H9 (cell line): ENCODE measurements around the gene CTAGE1. TPM values are rescaled to one million over a fixed set of nuclear protein-coding genes. Genes with fewer than 3 reads are reported as not detected.
A peak's percentile ranks its signal among the peaks of the same experiment; 100 is the strongest.

Experiments used
- DNase-seq: peaks from one replicate; pipeline ENCODE4 v3.0.0-alpha.2; 2017
- H2AFZ ChIP-seq: one replicate; pipeline ENCODE4 v1.6.1; 2013; ENCODE audit warnings: mild to moderate bottlenecking, low read length, control low read depth, moderate library complexity
- H2AK5ac ChIP-seq: 2 replicates; pipeline ENCODE4 v1.6.1; 2013; ENCODE audit warnings: low read length, control low read depth, mixed read lengths; ENCODE audit not compliant: insufficient read length
- H2BK120ac ChIP-seq: one replicate; pipeline ENCODE4 v1.6.1; 2013; ENCODE audit warnings: low read depth, mild to moderate bottlenecking, low read length, control low read depth, inconsistent platforms; ENCODE audit not compliant: poor library complexity, severe bottlenecking
- H2BK12ac ChIP-seq: 2 replicates; pipeline ENCODE4 v1.6.1; 2013; ENCODE audit warnings: low read length, control low read depth, mixed read lengths, low read depth; ENCODE audit not compliant: insufficient read length
- H2BK15ac ChIP-seq: 2 replicates; pipeline ENCODE4 v1.6.1; 2013; ENCODE audit warnings: low read depth, low read length, control low read depth
- H2BK20ac ChIP-seq: one replicate; pipeline ENCODE4 v1.6.1; 2013; ENCODE audit warnings: low read depth, mild to moderate bottlenecking, low read length, control low read depth, inconsistent platforms; ENCODE audit not compliant: poor library complexity, severe bottlenecking
- H2BK5ac ChIP-seq: 2 replicates; pipeline ENCODE4 v1.6.1; 2013; ENCODE audit warnings: low read length, control low read depth, mixed read lengths; ENCODE audit not compliant: insufficient read length
- H3K14ac ChIP-seq: 2 replicates; pipeline ENCODE4 v1.6.1; 2013; ENCODE audit warnings: low read length, control low read depth; ENCODE audit not compliant: insufficient read depth
- H3K18ac ChIP-seq: 2 replicates; pipeline ENCODE4 v1.6.1; 2013; ENCODE audit warnings: low read depth, mild to moderate bottlenecking, mixed read lengths, low read length, control low read depth; ENCODE audit not compliant: insufficient read length
- H3K23ac ChIP-seq: 2 replicates; pipeline ENCODE4 v1.6.1; 2013; ENCODE audit warnings: low read length, control low read depth, mixed read lengths, low read depth; ENCODE audit not compliant: insufficient read length
- H3K23me2 ChIP-seq: 2 replicates; pipeline ENCODE4 v1.6.1; 2013; ENCODE audit warnings: low read depth, mild to moderate bottlenecking, mixed read lengths, low read length, control low read depth; ENCODE audit not compliant: insufficient read length, poor library complexity, severe bottlenecking
- H3K27ac ChIP-seq: 2 replicates; pipeline ENCODE4 v1.5.1; 2013; ENCODE audit warnings: low read length, control low read depth, mixed read lengths, low read depth; ENCODE audit not compliant: insufficient read length
- H3K27me3 ChIP-seq: 2 replicates; pipeline ENCODE4 v1.6.1; 2013; ENCODE audit warnings: low read length, control low read depth, inconsistent platforms; ENCODE audit not compliant: insufficient read depth
- H3K4ac ChIP-seq: 2 replicates; pipeline ENCODE4 v1.6.1; 2013; ENCODE audit warnings: low read depth, mild to moderate bottlenecking, control low read depth, inconsistent platforms, low read length, moderate library complexity
- H3K4me1 ChIP-seq: 2 replicates; pipeline ENCODE4 v1.6.1; 2013; ENCODE audit warnings: low read length, control low read depth, inconsistent platforms; ENCODE audit not compliant: insufficient read depth
- H3K4me2 ChIP-seq: 2 replicates; pipeline ENCODE4 v1.6.1; 2013; ENCODE audit warnings: low read length, control low read depth, mixed read lengths; ENCODE audit not compliant: insufficient read length, insufficient read depth
- H3K56ac ChIP-seq: 2 replicates; pipeline ENCODE4 v1.6.1; 2013; ENCODE audit warnings: low read depth, mild to moderate bottlenecking, mixed read lengths, low read length, control low read depth; ENCODE audit not compliant: insufficient read length
- H3K79me1 ChIP-seq: 2 replicates; pipeline ENCODE4 v1.6.1; 2013; ENCODE audit warnings: low read depth, mild to moderate bottlenecking, moderate library complexity, low read length, control low read depth, inconsistent platforms; ENCODE audit not compliant: insufficient read depth, poor library complexity, severe bottlenecking
- H3K79me2 ChIP-seq: 2 replicates; pipeline ENCODE4 v1.6.1; 2013; ENCODE audit warnings: low read length, control low read depth, inconsistent platforms; ENCODE audit not compliant: insufficient read depth
- H3K9ac ChIP-seq: 2 replicates; pipeline ENCODE4 v1.6.1; 2013; ENCODE audit warnings: low read length, control low read depth, mixed read lengths; ENCODE audit not compliant: insufficient read length; ENCODE audit errors: extremely low read depth
- H3K9me3 ChIP-seq: one replicate; pipeline ENCODE4 v1.6.1; 2013; ENCODE audit warnings: low read depth, low read length, inconsistent platforms; ENCODE audit not compliant: control insufficient read depth
- H3T11ph ChIP-seq: one replicate; pipeline ENCODE4 v1.6.1; 2013; ENCODE audit warnings: mild to moderate bottlenecking, low read length, control low read depth, inconsistent platforms
- H4K20me1 ChIP-seq: one replicate; pipeline ENCODE4 v1.6.1; 2013; ENCODE audit not compliant: control insufficient read depth, insufficient read length, insufficient read depth
- H4K5ac ChIP-seq: 2 replicates; pipeline ENCODE4 v1.6.1; 2013; ENCODE audit warnings: low read depth, mild to moderate bottlenecking, mixed read lengths, low read length, control low read depth; ENCODE audit not compliant: insufficient read length
- H4K8ac ChIP-seq: replicated peaks from 2 replicates; pipeline ENCODE4 v1.6.1; 2013; ENCODE audit warnings: low read length, control low read depth, mixed read lengths, low read depth; ENCODE audit not compliant: insufficient read length
- H4K91ac ChIP-seq: 2 replicates; pipeline ENCODE4 v1.6.1; 2013; ENCODE audit warnings: low read depth, mild to moderate bottlenecking, moderate library complexity, mixed read lengths, low read length, control low read depth; ENCODE audit not compliant: insufficient read length
- H3K27ac Mint-ChIP-seq, 3 experiments: 2 replicates in 2 of 3; 3 replicates in 1 of 3; pipeline ENCODE4 v1.8.0; 2020 to 2021; ENCODE audit warnings: mixed read lengths in 3 of 3, mild to moderate bottlenecking in 1 of 3, moderate library complexity in 1 of 3
- H3K27me3 Mint-ChIP-seq: 2 replicates; pipeline ENCODE4 v1.8.0; 2021; ENCODE audit warnings: low read depth, mild to moderate bottlenecking, moderate library complexity, mixed read lengths
- H3K36me3 Mint-ChIP-seq, 3 experiments: 2 replicates in 2 of 3; 3 replicates in 1 of 3; pipeline ENCODE4 v1.8.0; 2020 to 2021; ENCODE audit warnings: low read depth in 3 of 3, mixed read lengths in 3 of 3; ENCODE audit not compliant: insufficient read depth in 1 of 3
- H3K4me1 Mint-ChIP-seq, 2 experiments: 2 replicates each; pipeline ENCODE4 v1.8.0; 2020; ENCODE audit warnings: mixed read lengths in 2 of 2
- H3K4me3 Mint-ChIP-seq, 2 experiments: 2 replicates in 1 of 2; 3 replicates in 1 of 2; pipeline ENCODE4 v1.8.0; 2020 to 2021; ENCODE audit warnings: mild to moderate bottlenecking in 2 of 2, mixed read lengths in 2 of 2, moderate library complexity in 1 of 2
- H3K9me3 Mint-ChIP-seq, 2 experiments: 2 replicates in 1 of 2; 3 replicates in 1 of 2; pipeline ENCODE4 v1.8.0; 2020; ENCODE audit warnings: mild to moderate bottlenecking in 2 of 2, mixed read lengths in 2 of 2, moderate library complexity in 1 of 2
- CTCF ChIP-seq: fragments of 200-600 bp; sonication (generic); conservative IDR thresholded peaks from 3 replicates; pipeline ENCODE4 v1.8.0; 2021; ENCODE audit warnings: antibody characterized with exemption, mild to moderate bottlenecking
- total RNA-seq: library from RNA; stranded (reverse); gene quantifications from 2 replicates; pipeline ENCODE4 v1.2.1, GENCODE V29; 2021

CTAGE1 gene
- total RNA-seq, 1 experiment from 2014 or later, result not detected

- no peaks in the 10 kb centered on the region for H3K23me2 ChIP-seq
- H3K27ac ChIP-seq, result no peak overlapping the region
- H3K27me3 ChIP-seq, result no peaks in the 10 kb centered on the region
- H3K79me2 ChIP-seq, result no peaks in the 10 kb centered on the region
- H2BK120ac ChIP-seq, result no peak overlapping the region
- H4K5ac ChIP-seq, result no peak overlapping the region
- H3K4me2 ChIP-seq, result no peak overlapping the region
- no peak for DNase-seq
- H4K91ac ChIP-seq, result no peak overlapping the region
- Mint-ChIP-seq H3K4me1 (0 out of 4 replicates have a peak, but pooled peaks cover 0 to 5% of the 10 kb centered on the region in 2 experiments), H3K9me3 (no peaks in the 10 kb centered on the region; a peak in 1 of 5 replicates), H3K4me3 (no peak overlapping the region), H3K36me3 (no peaks in the 10 kb centered on the region; a peak in 1 of 7 replicates), H3K27me3 (peaks cover 4% of the 10 kb centered on the region), H3K27ac (no peak overlapping the region)
- no peaks in the 10 kb centered on the region for H4K20me1 ChIP-seq
- H3K79me1 ChIP-seq, result no peaks in the 10 kb centered on the region
- no peak overlapping the region for H3T11ph ChIP-seq
- TF ChIP-seq CTCF, result peak; percentile 51
- no peak overlapping the region for H3K56ac ChIP-seq
- no peak overlapping the region for H3K18ac ChIP-seq
- H3K14ac ChIP-seq, result no peak overlapping the region
- no peak overlapping the region for H3K23ac ChIP-seq
- H4K8ac ChIP-seq, result no peak overlapping the region
- H2AK5ac ChIP-seq, result no peak overlapping the region
- no peaks in the 10 kb centered on the region for H3K4me1 ChIP-seq
- no peak overlapping the region for H2AFZ ChIP-seq
- no peaks in the 10 kb centered on the region for H3K9me3 ChIP-seq
- H2BK12ac ChIP-seq, result no peak overlapping the region
- H3K4ac ChIP-seq, result no peak overlapping the region
- no peak overlapping the region for H2BK15ac ChIP-seq
- H2BK5ac ChIP-seq, result no peak overlapping the region
- no peak overlapping the region for H2BK20ac ChIP-seq
- no peak overlapping the region for H3K9ac ChIP-seq
Observed at GRCh38 chr18:22441638-22442037, 23.9 kb upstream of the CTAGE1 start.
